Stimulated activated CD4-positive, alpha-beta T cell treated with anti-CD3 and anti-CD28 coated beads, Interleukin-15, amount 100 ng/mL, for 24 hours (primary cell): ENCODE data around the gene EYA2.

ENCODE experiments used
- DNase-seq: peaks from one replicate; pipeline ENCODE4 v3.0.0-alpha.2; 2020

Gene EYA2

GRCh38 chr20:47079047-47079446 lies 184.4 kb downstream of the EYA2 start:
- no peak for DNase-seq

- no peak for DNase-seq
These were observed 185.7 kb downstream of the EYA2 start for GRCh38 chr20:47080365-47080764.

DNA sequence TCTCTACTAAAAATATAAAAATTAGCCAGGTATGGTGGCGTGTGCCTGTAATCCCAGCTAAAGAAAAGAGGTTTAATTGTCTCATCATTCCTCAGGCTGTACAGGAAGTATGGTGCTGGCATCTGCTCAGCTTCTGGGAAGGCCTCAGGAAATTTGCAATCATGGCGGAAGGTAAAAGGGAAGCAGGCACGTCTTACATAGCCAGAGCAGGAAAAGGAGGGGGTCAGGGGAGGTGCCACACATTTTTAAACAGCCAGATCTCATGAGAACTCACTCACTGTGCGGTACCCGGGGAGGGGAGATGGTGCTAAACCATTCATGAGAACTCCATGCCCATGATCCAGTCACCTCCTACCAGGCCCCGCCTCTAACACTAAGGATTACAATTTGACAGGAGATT lies 191.7 kb downstream of the EYA2 start:
- DNase-seq = no peak

DNA sequence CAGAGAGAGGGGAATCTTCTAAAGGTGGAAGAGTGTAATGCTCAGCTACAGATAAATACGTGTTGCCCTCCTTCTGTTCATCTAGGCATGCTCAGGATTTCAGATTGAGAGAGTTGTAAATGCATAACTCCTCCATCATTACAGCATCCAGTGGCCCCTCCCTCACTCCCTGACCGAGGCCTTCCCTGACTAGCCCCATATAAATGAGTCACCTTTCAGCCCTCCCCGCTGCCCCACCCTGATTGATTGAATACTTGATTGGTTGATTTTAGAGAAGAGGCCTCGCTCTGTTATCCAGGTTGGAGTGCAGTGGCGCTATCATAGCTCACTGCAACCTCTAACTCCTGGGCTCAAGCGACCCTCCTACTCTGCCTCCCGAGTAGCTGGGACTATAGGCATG lies 193.7 kb downstream of the EYA2 start:
- DNase-seq = no peak

- no peak for DNase-seq
These were observed 194.5 kb downstream of the EYA2 start for GRCh38 chr20:47089151-47089550.

DNA sequence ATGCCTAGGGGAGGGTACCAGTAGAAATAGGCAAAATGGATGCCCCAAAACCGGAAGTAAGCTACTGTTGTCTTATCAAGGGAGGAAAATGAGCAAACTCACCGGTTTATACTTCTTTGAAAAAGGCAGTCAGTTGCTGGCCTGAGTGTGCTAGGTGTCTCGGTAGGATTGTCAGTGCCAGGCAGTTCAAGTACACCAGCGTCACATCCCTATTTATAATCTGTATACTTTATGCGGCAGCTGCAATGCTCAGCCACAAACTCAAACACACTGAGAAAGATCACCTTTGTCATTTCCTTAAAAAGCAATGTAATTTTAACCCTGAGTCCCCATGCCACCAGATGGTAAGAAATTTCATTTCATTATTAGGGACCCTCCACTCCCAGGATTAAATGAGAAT lies 196.2 kb downstream of the EYA2 start:
- DNase-seq = no peak

- no peak for DNase-seq
These were observed 198.8 kb downstream of the EYA2 start for GRCh38 chr20:47093320-47093966.

- DNase-seq = no peak
These were observed 201.0 kb downstream of the EYA2 start for GRCh38 chr20:47095690-47096089.

- no peak for DNase-seq
These were observed 203.3 kb downstream of the EYA2 start for GRCh38 chr20:47097691-47098622.

- no peak for DNase-seq
These were observed 204.4 kb downstream of the EYA2 start for GRCh38 chr20:47099093-47099492.

GRCh38 chr20:47099825-47100441 lies 205.3 kb downstream of the EYA2 start:
- DNase-seq = no peak

GRCh38 chr20:47102629-47103028 lies 208.0 kb downstream of the EYA2 start:
- DNase-seq = no peak

GRCh38 chr20:47106786-47107185 lies 212.1 kb downstream of the EYA2 start:
- DNase-seq = no peak

- no peak for DNase-seq
These were observed 214.4 kb downstream of the EYA2 start for GRCh38 chr20:47108994-47109393.

- no peak for DNase-seq
These were observed 216.2 kb downstream of the EYA2 start for GRCh38 chr20:47110819-47111218.

DNA sequence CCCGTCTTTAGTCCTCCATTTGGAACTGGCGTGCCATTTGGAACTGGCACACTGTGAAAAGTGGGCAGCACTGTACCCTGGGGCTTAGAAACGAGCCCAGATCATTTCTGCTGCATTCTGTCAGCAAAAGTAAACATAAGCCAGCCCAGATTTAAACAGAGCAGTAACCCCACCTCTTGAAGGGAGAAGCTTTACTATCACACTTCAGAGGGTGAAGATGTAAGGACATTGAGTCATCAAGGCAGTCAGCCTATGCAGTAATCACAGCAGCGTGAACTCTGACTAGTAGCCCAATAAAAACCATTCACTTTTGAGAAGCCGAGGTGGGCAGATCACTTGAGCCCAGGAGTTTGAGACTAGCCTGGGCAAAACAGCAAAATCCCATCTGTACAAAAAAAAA lies 216.9 kb downstream of the EYA2 start:
- DNase-seq = no peak

GRCh38 chr20:47113362-47114109 lies 218.9 kb downstream of the EYA2 start:
- DNase-seq = no peak

GRCh38 chr20:47115694-47116093 lies 221.1 kb downstream of the EYA2 start:
- no peak for DNase-seq

- DNase-seq = no peak
These were observed 222.7 kb downstream of the EYA2 start for GRCh38 chr20:47117371-47117770.

GRCh38 chr20:47117773-47118172 lies 223.1 kb downstream of the EYA2 start:
- DNase-seq = no peak

- DNase-seq = no peak
These were observed 223.6 kb downstream of the EYA2 start for GRCh38 chr20:47118206-47118605.

- DNase-seq = no peak
These were observed 224.0 kb downstream of the EYA2 start for GRCh38 chr20:47118641-47119040.

DNA sequence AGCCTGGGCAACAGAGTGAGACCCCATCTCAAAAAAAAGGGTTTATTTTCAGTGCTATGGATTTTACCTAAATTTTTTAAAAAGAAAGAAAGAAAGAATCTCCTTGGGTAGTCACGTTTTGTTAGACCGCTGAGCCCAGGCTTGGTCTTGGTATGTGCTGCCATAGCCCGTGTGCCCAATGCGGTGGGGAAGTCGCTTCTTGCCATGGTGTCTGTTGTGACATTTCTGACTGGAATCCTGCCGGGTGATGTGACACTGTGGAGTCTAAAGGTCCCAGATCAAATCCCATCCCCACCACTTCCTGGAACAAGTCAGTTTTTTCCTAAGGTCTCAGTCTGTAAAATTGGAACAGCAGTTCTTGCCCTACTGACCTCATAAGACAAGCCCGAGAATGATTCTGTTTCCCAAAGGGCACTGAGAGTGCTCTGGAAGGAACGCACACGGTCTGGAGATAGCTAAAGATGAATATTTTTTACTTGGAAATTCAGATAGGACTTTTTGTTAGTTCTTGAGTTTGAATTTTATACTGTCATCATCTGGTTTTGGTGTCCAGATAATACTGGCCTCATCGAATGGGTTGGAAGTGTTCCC lies 225.8 kb downstream of the EYA2 start:
- no peak for DNase-seq
